Measurements from ENCODE around the gene FES. TPM values are rescaled to one million over a fixed set of nuclear protein-coding genes. Genes with fewer than 3 reads are reported as not detected.

FES gene
- total and polyA plus RNA-seq, 2 of the 13 experiments (the other 11 are each of a cell fraction or from before 2014, with no cell fraction given), result 4.0 to 9.5 TPM

- TF ChIP-seq NFYC (CRISPR knock-in tag; IDR thresholded peaks at IDR 0.05) (peak; percentile 41; the same call in 1 of the 2 replicates), ZNF510 (CRISPR knock-in tag; IDR thresholded peaks at IDR 0.05; ENCODE audit: low read depth) (0 out of 2 replicates have a peak, but pooled peaks have one; percentile 27), ZMYM2 (CRISPR knock-in tag; IDR thresholded peaks at IDR 0.05) (0 out of 2 replicates have a peak, but pooled peaks have one; percentile 36), ZNF652 (CRISPR knock-in tag; IDR thresholded peaks at IDR 0.05; ENCODE audit: borderline replicate concordance, low read depth) (peak; percentile 59; the same call in 1 of the 2 replicates), KDM6A (CRISPR knock-in tag; IDR thresholded peaks at IDR 0.05; ENCODE audit: low read depth) (peak; percentile 95), RFX1 (IDR thresholded peaks at IDR 0.05) (peak; percentile 29; the same call in 1 of the 2 replicates), ZBTB21 (CRISPR knock-in tag; IDR thresholded peaks at IDR 0.05) (0 out of 2 replicates have a peak, but pooled peaks have one; percentile 52), KDM2A (CRISPR knock-in tag; IDR thresholded peaks at IDR 0.05; ENCODE audit: borderline replicate concordance, low read depth) (peak; percentile 97), SP5 (CRISPR knock-in tag; IDR thresholded peaks at IDR 0.05; ENCODE audit: borderline replicate concordance, low read depth) (peak; percentile 99), TFDP1 (CRISPR knock-in tag; IDR thresholded peaks at IDR 0.05; ENCODE audit: borderline replicate concordance) (peak; percentile 82), ZSCAN29 (CRISPR knock-in tag; conservative IDR thresholded peaks at IDR 0.05) (peak; percentile 96), ETV6 (CRISPR knock-in tag; conservative IDR thresholded peaks at IDR 0.05) (peak; percentile 93), PAX8 (CRISPR knock-in tag; IDR thresholded peaks at IDR 0.05; ENCODE audit: borderline replicate concordance) (peak; percentile 90; the same call in 1 of the 2 replicates), ZC3H13 (CRISPR knock-in tag; IDR thresholded peaks at IDR 0.05) (peak; percentile 79; the same call in 1 of the 2 replicates), NR2F1 (CRISPR knock-in tag; IDR thresholded peaks at IDR 0.05) (peak; percentile 96 to 98), ZNF550 (CRISPR knock-in tag; IDR thresholded peaks at IDR 0.05; ENCODE audit: borderline replicate concordance) (no peak), JUN (CRISPR knock-in tag; IDR thresholded peaks at IDR 0.05) (peak; percentile 88), SIN3A (IDR thresholded peaks at IDR 0.05; ENCODE audit: borderline replicate concordance, low read depth, low read length) (no peak), SP1 (IDR thresholded peaks at IDR 0.05) (no peak), SP1 (CRISPR knock-in tag; IDR thresholded peaks at IDR 0.05) (peak; percentile 95)
- TF ChIP-seq, protein P1, sequence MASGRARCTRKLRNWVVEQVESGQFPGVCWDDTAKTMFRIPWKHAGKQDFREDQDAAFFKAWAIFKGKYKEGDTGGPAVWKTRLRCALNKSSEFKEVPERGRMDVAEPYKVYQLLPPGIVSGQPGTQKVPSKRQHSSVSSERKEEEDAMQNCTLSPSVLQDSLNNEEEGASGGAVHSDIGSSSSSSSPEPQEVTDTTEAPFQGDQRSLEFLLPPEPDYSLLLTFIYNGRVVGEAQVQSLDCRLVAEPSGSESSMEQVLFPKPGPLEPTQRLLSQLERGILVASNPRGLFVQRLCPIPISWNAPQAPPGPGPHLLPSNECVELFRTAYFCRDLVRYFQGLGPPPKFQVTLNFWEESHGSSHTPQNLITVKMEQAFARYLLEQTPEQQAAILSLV (CRISPR knock-in tag; IDR thresholded peaks at IDR 0.05; ENCODE audit: borderline replicate concordance), result peak; percentile 95
- TF ChIP-seq, protein P2, sequence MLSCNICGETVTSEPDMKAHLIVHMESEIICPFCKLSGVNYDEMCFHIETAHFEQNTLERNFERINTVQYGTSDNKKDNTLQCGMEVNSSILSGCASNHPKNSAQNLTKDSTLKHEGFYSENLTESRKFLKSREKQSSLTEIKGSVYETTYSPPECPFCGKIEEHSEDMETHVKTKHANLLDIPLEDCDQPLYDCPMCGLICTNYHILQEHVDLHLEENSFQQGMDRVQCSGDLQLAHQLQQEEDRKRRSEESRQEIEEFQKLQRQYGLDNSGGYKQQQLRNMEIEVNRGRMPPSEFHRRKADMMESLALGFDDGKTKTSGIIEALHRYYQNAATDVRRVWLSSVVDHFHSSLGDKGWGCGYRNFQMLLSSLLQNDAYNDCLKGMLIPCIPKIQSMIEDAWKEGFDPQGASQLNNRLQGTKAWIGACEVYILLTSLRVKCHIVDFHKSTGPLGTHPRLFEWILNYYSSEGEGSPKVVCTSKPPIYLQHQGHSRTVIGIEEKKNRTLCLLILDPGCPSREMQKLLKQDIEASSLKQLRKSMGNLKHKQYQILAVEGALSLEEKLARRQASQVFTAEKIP (CRISPR knock-in tag; IDR thresholded peaks at IDR 0.05; ENCODE audit: borderline replicate concordance), result no peak
These were observed 10.2 kb upstream of the FES start (continued) for GRCh38 chr15:90873998-90874605.

All from HepG2 (cell line).